ENCODE results near the gene SERPINI1. TPM values are rescaled to one million over a fixed set of nuclear protein-coding genes. Genes with fewer than 3 reads are reported as not detected.

SERPINI1 gene
- total and polyA plus RNA-seq, 9 of the 15 experiments (the other 6 are each of a cell fraction or from before 2014, with no cell fraction given) = 1.6 to 9.9 (median 3.5) TPM

DNA sequence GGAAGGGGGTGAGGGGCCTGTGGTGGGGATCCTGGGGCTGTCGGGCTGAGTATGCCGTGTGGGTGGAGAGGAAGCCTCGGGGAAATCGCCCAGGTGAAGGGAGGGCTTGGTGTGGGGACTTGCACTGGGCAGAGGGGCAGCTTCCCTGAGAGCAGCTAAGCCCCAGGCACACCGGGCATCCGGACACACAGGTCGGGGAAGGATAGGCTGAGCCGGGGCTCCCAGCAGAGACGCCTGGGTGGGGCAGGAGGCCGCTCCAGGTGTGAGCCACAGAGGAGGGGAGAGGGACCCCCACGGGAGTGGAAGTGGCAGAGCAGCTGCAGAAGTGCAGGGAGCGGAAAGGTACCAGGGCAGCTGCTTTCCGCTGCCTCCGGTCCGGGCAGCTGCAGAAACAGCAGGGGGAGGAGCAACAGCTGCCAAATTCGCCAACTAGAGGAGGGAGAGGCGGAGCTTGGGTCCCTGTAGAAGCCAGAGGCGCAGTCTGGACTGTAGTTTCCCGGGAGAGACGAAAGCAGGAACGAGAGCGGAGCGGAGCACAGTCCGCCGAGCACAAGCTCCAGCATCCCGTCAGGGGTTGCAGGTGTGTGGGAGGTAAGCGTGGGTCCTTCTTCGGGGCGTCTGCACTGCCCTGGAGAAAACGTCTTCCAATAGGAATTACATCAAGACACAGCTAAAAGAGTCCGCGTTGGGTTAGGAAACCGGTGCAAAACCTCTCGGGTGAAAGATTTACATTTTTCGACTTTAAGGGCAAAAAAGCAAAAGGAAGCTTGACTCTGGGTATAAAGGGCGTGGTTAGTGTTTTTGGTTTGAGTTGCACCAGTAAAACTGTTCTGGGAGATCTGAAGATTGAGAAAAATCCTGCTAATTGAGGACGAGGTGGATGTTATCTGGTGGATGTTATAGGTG is at the start of gene SERPINI1 (continued):
- TF ChIP-seq, protein P1, sequence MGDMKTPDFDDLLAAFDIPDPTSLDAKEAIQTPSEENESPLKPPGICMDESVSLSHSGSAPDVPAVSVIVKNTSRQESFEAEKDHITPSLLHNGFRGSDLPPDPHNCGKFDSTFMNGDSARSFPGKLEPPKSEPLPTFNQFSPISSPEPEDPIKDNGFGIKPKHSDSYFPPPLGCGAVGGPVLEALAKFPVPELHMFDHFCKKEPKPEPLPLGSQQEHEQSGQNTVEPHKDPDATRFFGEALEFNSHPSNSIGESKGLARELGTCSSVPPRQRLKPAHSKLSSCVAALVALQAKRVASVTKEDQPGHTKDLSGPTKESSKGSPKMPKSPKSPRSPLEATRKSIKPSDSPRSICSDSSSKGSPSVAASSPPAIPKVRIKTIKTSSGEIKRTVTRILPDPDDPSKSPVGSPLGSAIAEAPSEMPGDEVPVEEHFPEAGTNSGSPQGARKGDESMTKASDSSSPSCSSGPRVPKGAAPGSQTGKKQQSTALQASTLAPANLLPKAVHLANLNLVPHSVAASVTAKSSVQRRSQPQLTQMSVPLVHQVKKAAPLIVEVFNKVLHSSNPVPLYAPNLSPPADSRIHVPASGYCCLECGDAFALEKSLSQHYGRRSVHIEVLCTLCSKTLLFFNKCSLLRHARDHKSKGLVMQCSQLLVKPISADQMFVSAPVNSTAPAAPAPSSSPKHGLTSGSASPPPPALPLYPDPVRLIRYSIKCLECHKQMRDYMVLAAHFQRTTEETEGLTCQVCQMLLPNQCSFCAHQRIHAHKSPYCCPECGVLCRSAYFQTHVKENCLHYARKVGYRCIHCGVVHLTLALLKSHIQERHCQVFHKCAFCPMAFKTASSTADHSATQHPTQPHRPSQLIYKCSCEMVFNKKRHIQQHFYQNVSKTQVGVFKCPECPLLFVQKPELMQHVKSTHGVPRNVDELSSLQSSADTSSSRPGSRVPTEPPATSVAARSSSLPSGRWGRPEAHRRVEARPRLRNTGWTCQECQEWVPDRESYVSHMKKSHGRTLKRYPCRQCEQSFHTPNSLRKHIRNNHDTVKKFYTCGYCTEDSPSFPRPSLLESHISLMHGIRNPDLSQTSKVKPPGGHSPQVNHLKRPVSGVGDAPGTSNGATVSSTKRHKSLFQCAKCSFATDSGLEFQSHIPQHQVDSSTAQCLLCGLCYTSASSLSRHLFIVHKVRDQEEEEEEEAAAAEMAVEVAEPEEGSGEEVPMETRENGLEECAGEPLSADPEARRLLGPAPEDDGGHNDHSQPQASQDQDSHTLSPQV (IDR thresholded peaks at IDR 0.05) = no peak
- TF ChIP-seq, protein P2, sequence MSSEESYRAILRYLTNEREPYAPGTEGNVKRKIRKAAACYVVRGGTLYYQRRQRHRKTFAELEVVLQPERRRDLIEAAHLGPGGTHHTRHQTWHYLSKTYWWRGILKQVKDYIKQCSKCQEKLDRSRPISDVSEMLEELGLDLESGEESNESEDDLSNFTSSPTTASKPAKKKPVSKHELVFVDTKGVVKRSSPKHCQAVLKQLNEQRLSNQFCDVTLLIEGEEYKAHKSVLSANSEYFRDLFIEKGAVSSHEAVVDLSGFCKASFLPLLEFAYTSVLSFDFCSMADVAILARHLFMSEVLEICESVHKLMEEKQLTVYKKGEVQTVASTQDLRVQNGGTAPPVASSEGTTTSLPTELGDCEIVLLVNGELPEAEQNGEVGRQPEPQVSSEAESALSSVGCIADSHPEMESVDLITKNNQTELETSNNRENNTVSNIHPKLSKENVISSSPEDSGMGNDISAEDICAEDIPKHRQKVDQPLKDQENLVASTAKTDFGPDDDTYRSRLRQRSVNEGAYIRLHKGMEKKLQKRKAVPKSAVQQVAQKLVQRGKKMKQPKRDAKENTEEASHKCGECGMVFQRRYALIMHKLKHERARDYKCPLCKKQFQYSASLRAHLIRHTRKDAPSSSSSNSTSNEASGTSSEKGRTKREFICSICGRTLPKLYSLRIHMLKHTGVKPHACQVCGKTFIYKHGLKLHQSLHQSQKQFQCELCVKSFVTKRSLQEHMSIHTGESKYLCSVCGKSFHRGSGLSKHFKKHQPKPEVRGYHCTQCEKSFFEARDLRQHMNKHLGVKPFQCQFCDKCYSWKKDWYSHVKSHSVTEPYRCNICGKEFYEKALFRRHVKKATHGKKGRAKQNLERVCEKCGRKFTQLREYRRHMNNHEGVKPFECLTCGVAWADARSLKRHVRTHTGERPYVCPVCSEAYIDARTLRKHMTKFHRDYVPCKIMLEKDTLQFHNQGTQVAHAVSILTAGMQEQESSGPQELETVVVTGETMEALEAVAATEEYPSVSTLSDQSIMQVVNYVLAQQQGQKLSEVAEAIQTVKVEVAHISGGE (CRISPR knock-in tag; IDR thresholded peaks at IDR 0.05) = peak in 1 of 3 experiments; percentile 43; a peak in 1 of 6 replicates
- TF ChIP-seq ZNF41 (CRISPR knock-in tag; conservative IDR thresholded peaks at IDR 0.05) (no peak), PCBP1 (IDR thresholded peaks at IDR 0.05; ENCODE audit: low read depth, low read length, poor library complexity, severe bottlenecking) (no peak), ZNF134 (CRISPR knock-in tag; conservative IDR thresholded peaks at IDR 0.05) (no peak)

Measured in K562 (cell line).